ENCODE measurements around the gene CPLX3. TPM values are rescaled to one million over a fixed set of nuclear protein-coding genes. Genes with fewer than 3 reads are reported as not detected.
"Not testable (repeated sequence)": the region's sequence is repeated elsewhere in the genome, so short reads cannot be mapped to it uniquely, and the experiment has no call there.

Gene CPLX3, protein sequence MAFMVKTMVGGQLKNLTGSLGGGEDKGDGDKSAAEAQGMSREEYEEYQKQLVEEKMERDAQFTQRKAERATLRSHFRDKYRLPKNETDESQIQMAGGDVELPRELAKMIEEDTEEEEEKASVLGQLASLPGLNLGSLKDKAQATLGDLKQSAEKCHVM
- not detected in 2 replicates for total RNA-seq (2014; rRNA removed; shearing (Covaris generic); ENCODE audit: low replicate concordance)

DNA sequence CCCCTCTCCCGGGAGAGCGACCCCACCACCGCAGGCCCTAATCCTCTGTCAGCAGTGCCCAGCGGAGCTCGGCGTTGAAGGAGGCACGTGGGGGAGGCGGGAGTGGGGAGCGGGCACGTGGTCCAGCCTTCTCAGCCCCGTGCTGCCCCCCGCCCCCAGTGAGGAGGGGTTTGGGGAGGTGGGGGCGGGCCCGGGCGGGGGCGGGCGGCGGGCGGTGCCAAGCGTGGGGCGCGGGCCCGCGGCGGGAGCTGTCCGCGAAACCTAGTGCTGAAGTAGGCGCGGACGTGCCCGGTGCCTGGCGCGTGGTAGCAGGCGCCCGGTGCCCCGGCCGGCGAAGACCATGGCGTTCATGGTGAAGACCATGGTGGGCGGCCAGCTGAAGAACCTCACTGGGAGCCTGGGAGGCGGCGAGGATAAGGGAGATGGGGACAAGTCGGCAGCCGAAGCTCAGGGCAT, at the start of gene CPLX3:
CPLX3 (plus strand) TSS at position 264 of the 456 bp plus-strand sequence; CDS start at position 341, 77 bp downstream.
- DNase-seq (ENCODE audit: low read depth), result peak; percentile 25
- in situ Hi-C loops (cut with HindIII; ENCODE audit: low pct_unique_long_range_greater_than_20kb, low sequenced_read_pairs), result no loop called here

DNA sequence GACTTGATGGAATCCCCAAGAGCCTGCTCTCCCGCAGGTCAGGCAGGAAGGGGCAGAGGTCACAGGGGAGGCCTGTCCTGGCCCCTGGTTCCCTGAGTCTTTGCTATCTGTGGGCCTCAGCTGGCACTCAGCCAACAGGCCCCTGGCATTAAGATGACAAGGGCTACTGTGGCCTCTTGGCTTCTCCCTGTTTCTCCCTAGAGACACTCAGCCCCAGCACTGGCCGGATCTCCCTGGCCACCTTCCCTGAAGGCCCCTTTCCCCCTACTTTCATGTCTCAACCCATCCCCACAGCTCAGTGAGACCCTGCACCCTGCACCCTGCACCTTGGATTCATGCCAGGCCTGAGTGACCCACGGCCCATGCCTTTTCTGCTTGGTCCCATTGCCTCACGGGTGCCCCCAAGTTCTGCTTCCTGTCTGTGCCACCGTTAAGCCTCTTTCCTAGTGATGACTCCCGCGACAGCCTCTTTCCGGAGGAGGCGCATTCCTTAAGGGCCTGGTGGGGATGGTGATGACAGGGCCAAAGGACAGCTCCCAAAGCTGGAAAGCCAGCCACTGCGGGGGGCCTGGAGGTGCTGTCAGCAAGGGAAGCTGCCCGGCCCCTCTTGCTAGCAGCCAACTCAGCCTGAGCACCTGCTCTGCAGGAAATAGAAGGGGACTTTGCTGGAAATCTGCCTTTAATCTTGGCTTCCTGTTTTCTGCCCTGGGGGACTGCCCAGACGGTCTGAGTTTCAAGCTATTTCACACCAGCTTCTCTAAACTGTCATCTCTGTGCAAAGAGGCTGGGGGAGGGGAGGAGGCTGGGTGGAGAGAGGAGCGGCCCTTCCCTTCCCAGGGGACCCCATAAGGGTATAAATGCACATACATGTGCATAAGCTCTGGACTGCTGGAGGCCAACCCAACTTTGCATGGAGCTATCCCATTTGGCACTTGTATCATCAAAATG, 49.3 kb upstream of the CPLX3 start:
- no peak for DNase-seq (ENCODE audit: low read depth)
- in situ Hi-C loops (cut with HindIII; ENCODE audit: low pct_unique_long_range_greater_than_20kb, low sequenced_read_pairs), result loop anchor here (10.0 kb wide), 1 partner anchor 142 kb away; no protein-coding TSS in a partner anchor

DNA sequence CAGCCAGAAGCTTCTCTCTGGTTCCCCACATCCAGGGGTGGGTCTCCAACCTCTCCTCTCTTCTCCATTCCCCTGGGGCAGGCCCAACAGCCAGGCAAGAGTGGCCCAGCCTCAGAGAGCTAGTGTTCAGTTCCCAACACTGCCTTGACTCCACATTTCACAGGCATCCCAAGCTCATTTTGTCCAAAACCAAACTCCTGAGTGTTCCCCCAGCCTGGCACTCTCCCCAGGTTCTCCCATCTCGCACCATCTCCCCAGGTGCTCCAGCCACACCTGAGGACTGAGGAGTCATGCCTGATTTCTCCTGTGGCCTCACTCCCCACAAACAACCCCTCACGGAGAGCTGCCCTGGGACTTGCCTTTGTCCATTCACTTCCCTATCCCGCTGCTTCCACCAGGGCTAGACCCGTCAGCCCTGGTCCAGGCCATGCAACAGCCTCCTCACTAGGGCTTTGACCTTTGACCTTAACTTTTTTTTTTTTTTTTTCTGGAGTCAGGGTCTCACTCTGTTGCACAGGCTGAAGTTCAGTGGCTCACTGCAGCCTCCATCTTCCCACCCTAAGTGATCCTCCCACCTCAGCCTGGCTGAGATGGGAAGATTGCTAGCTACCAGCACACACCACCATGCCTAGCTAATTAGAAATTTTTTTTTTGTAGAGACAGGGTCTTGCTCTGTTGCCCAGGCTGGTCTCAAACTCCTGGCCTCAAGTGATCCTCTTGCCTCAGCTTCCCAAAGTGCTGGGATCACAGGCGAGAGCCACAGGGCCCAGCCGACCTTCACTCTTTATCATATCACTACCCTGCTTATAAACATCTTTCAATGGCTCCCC, 48.4 kb upstream of the CPLX3 start:
- in situ Hi-C loops (cut with HindIII; ENCODE audit: low pct_unique_long_range_greater_than_20kb, low sequenced_read_pairs), result loop anchor here (10.0 kb wide), 1 partner anchor 143 kb away; no protein-coding TSS in a partner anchor
- no peak for DNase-seq (ENCODE audit: low read depth)

DNA sequence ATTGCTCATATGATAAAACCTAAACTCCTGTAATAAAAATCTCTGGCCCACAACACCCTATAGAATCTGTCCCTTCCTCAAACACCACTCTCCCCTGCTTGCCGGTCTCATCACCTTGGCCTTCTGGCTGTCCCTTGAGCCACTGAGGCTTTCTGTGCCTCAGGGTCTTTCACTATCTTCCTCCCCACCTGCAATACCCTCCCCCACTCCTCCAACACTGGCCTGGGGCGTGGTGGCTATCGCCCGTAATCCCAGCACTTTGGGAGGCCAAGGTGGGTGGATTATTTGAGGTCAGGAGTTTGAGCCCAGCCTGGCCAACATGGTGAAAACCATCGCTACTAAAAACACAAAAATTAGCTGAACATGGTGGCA, 47.8 kb upstream of the CPLX3 start:
- DNase-seq (ENCODE audit: low read depth), result no peak
- in situ Hi-C loops (cut with HindIII; ENCODE audit: low pct_unique_long_range_greater_than_20kb, low sequenced_read_pairs), result loop anchor here (10.0 kb wide), 1 partner anchor 144 kb away; no protein-coding TSS in a partner anchor

DNA sequence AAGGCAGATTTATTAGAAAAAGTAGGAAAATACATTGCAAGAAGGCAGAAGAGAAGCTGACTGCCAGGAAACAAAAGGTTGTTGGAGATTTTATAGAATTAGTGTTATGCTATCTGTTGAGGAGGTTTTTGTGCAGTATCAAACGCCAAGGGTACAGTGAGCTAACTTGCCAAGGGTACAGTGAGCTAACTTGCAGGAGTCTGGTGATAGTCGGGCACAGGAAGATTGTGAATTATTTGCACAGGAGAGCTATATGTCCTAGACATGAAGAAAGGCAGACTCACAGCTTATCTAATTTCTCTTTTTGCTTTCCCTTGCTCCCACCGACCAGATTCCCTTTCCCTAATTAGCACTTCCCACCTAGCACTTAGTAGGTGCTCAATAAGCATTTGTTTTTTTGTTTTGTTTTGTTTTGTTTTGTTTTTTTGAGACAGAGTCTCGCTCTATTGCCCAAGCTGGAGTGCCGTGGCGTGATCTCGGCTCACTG, 47.2 kb upstream of the CPLX3 start:
- no peak for DNase-seq (ENCODE audit: low read depth)

DNA sequence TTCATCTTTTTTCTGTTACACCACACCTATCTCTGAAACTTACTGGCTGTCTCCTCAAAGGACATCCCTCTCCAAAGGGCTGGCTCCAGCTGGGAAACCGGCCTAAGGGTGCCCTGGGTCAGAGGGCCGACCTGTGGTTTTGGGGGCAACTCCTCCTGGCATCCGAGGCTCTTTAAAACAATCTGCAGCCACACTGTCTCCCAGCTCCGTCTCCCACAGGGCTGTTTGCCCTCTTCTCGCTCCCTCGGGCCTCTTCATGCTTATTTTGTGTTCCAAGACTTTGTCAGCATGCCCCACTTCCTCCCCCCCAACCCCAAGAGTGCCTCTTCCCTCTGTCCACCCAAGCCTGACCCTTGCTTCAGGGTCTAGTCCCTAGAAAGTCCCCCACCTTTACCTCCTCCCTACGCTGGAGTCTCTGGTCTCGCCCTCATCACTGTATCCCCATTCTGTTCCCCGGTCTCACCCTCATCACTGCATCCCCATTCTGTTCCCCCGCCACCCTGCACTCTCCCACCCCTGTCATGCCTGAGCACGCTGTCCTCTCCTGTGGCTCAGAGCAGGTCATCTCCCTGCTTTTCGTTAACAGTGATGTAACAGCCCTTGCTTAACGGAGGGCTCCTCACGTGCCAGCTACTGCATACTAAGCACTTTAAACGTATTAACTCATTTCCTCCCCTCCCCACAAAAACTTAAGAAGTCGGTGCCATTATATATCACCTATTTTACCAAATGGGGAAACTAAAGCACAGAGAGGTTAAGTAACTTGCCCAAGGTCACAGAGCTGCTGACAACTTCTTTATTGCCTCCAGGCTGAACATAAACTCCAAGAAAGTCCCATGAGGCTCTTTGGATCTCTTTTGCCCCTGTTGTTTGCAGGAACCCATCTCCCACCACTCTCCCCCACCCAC, 45.6 kb upstream of the CPLX3 start:
- no peak for DNase-seq (ENCODE audit: low read depth)
- in situ Hi-C loops (cut with HindIII; ENCODE audit: low pct_unique_long_range_greater_than_20kb, low sequenced_read_pairs), result no loop called here

More for the DNA sequence above, 47.2 kb upstream of the CPLX3 start:
- in situ Hi-C loops (cut with HindIII; ENCODE audit: low pct_unique_long_range_greater_than_20kb, low sequenced_read_pairs), result loop anchor here (10.0 kb wide), 1 partner anchor 144 kb away; no protein-coding TSS in a partner anchor

DNA sequence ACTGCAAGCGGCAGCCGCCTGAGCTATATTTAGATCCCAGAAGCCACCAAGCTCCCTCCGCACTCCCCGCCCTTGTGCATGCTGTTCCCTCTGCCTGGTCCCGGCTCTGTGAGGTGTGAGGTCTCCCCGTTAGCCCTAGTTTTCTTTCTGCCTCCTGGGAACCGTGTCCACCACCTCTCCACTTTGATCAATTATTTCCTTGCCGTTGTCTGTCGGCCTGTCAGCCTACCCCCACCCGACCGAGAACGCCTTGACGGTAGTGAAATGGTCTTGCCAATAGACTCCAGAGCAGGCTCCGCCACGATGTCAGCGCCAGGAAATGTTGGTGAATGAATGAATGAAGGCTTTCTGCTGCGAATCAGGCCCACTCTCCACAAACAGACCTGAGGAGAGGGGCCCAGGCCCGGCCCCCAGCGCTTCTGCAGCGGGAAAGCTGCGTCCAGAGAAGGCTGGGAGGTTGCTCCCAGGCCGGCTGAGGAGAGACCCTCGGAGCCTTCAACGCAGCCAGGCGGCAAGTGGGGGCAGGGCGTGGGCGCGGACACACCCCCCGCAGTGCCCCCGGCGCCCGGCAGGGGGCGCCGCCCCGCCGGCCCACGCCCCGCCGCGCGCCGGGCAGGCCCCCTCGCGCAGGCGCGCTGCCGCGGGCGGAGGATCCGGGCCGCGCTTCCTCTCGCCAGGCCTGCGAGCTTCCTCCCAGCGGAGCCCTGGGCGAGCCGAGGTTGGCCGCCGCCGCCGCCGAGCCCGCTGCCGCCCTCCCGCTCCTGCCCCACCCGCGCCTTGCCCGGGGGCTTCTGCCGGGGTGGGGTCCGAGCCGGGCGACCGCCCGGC, 44.8 kb upstream of the CPLX3 start, which contains the start of gene CSK:
CSK (plus strand) TSS at position 650 of the 828 bp plus-strand sequence. CDS start 16,218 bp downstream, outside the sequence.
- in situ Hi-C loops (cut with HindIII; ENCODE audit: low pct_unique_long_range_greater_than_20kb, low sequenced_read_pairs), result no loop called here
- peak; percentile 22 for DNase-seq (ENCODE audit: low read depth)

DNA sequence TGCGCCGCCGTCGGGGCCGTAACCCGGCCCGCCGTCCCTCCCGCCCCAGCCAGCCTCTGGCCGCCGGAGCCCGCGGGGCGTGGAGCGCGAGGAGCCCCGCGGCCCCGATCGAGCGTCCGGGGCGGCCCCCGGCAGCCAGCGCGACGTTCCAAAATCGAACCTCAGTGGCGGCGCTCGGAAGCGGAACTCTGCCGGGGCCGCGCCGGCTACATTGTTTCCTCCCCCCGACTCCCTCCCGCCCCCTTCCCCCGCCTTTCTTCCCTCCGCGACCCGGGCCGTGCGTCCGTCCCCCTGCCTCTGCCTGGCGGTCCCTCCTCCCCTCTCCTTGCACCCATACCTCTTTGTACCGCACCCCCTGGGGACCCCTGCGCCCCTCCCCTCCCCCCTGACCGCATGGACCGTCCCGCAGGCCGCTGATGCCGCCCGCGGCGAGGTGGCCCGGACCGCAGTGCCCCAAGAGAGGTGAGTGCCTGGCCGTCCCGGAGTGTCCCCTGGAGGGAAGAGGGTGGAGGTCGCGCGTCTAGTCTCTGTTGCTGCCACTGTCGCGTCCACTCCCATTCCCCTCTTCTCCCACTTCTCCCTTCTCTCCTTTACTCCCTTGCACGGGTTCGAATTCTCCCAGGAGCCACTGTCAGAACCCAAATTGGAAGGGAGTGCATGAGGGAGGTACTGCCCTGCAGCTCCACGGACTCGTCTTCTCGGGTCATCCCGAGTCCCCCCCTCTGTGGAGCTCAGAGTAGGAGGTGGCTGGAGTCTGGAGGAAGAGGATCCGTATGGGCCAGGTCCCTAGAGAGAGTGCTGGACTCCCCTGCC, 44.0 kb upstream of the CPLX3 start:
- no peak for DNase-seq (ENCODE audit: low read depth)
- in situ Hi-C loops (cut with HindIII; ENCODE audit: low pct_unique_long_range_greater_than_20kb, low sequenced_read_pairs), result no loop called here

DNA sequence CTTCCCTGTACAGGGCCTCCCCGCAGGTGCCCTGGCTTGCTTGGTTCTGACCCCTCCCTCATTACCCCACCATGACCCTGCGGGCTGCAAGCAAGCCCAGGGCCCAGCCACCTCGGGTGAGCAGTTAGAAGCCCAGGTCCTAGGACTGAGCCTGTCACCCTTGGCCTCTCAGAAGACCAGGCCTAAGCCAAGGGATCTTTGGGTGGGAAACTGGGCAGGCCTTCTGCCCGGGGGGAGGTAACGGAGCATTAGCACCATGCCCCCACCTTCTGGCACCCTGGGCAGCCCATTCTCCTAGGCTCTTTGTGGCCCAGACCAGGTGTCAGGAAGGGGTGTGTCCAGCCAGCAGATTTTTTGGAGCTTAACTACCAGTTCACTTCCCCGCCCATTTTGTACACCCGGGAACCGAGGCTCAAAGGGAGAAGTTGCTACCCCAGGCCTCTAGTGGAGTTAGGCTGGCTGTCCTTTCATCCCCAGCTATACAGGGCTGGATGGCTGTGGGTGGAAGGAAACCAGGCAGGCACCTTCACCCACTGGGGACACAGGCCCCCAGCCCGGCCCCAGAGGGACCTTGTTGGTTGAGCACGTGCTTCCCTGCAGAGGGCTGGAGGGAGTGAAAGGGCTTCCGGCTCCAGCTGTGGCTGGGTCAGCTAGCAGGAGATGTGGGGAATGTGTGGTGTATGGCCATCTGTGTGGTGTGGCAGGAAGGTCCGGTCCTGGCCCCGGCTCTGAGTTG, 43.2 kb upstream of the CPLX3 start:
- no peak for DNase-seq (ENCODE audit: low read depth)
- in situ Hi-C loops (cut with HindIII; ENCODE audit: low pct_unique_long_range_greater_than_20kb, low sequenced_read_pairs), result no loop called here

DNA sequence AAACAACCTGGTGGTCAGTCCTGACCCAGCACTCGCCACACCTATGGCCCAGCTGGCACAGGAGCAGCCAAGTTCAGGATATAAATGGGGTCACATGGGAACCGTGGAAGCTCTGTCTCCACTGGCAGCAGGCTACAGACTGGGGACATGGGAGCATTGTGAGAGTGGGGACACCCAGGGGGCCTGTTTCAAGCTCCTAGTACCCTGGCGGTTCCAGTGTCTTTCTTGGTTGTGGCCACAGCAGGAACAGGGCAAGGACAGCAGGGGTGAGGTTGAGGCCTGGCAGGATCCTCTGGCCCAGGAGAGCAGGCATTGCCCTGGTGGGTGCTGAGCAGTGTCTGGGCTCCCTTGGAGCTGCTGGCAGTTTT, 42.6 kb upstream of the CPLX3 start:
- DNase-seq (ENCODE audit: low read depth), result no peak
- in situ Hi-C loops (cut with HindIII; ENCODE audit: low pct_unique_long_range_greater_than_20kb, low sequenced_read_pairs), result no loop called here

DNA sequence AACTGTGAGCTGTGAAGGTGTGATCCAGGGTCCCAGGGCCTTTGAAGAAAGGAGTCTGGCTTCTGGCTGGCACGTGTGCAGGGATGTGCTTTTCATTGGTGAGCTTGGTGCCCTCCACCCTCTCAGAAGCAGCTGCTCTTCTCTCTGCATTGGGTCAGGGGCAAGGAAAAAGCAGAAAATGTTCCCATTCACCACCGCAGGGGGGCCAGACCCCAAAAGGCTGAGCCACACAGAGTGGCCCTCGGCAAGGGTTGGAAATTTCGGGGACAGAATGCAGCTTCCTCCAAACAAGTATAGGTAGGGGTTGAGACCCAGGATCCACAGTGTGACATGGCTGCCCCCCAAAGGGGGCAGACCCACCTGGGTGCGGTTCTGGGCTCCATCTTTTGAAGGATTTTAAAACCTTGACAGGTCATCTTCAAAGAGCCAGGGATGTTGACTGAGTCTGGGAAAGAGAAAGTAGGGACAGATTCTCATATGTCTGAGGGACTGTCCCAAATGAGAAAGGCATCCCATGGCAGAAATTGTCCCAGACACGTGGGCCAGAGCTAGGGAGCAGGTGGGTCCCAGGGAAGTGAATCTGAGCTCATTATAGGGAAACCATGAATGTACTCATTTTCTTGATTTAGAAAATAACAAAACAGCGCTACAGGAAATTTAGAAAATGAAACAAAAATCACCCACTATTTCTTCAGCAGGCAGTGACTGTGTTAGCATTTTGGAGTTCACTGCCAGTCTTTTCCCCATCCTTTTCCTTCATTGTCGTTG, 41.8 kb upstream of the CPLX3 start:
- no peak for DNase-seq (ENCODE audit: low read depth)
- in situ Hi-C loops (cut with HindIII; ENCODE audit: low pct_unique_long_range_greater_than_20kb, low sequenced_read_pairs), result no loop called here

DNA sequence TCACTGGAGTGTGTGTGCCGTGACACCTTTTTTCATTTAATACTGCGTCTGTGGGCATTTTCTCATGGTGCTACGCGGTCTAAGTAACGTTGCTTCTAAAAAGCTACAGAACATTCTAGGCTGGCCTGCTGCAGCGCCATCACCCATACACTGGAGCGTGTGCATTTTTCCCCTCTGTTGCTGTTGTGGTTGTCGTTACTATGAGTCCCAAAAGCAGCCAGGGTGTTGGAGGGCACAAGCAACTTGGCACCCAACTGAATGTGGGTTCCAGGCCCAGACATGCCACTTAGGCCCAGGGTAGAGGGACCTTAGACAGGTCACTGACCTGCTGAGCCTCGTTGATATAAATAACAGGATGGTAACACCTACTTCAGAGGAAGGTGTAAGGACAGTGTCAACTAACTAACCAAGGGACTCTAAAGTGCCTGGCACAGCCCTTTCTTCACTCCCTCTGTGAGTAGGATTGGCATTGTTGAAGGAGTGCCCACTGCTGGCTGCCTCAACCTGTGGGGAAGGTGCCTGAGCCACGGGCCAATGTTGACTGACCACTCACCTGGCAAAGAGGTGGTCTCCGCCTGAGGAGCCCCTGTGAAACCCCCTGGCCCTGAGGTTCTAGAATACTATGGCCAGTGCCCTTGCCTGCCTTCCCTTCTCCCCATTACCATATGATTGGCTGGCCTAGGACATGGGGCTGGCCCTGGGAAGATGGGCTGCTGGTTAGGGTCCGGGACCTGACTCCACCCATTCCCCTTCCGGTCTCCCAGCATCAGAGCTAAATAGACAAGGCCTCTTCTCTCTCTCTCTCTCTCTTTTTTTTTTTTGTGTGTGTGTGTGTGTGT, 41.0 kb upstream of the CPLX3 start:
- DNase-seq (ENCODE audit: low read depth), result no peak
- in situ Hi-C loops (cut with HindIII; ENCODE audit: low pct_unique_long_range_greater_than_20kb, low sequenced_read_pairs), result no loop called here

DNA sequence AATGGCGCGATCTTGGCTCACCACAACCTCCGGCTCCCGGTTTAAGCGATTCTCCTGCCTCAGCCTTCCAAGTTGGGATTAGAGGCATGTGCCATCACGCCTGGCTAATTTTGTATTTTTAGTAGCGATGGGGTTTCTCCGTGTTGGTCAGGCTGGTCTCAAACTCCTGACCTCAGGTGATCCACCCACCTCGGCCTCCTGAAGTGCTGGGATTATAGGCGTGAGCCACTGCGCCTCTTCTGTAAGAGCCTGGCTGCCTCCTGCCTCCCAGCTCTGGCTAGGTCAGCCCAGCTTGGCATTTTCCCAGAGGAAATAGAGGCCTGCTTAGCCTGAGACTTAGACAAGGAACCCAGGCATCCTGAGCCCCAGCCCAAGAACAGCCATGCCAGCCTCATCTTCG, 40.3 kb upstream of the CPLX3 start:
- in situ Hi-C loops (cut with HindIII; ENCODE audit: low pct_unique_long_range_greater_than_20kb, low sequenced_read_pairs); DNase-seq (ENCODE audit: low read depth): not testable (repeated sequence)

Measured in Caki2 (cell line).